GM21390 (cell line): ENCODE results near the gene RMRP.

Source experiments
- ATAC-seq: cut with Tn5 transposase; IDR thresholded peaks from one replicate; pipeline ENCODE4 v1.9.1; 2021; ENCODE audit not compliant: unreplicated experiment

Gene RMRP

GRCh38 chr9:35687306-35687705, 29.5 kb upstream of the RMRP start:
- ATAC-seq: no peak

GRCh38 chr9:35686222-35687203, 28.7 kb upstream of the RMRP start:
- no peak for ATAC-seq

- no peak for ATAC-seq
Measured at GRCh38 chr9:35685506-35685905, 27.7 kb upstream of the RMRP start.

GRCh38 chr9:35684921-35685320, 27.1 kb upstream of the RMRP start:
- ATAC-seq: no peak

- no peak for ATAC-seq
Measured at GRCh38 chr9:35683323-35683722, 25.5 kb upstream of the RMRP start.

- ATAC-seq: no peak
Measured at GRCh38 chr9:35682520-35683315, 24.9 kb upstream of the RMRP start.

- ATAC-seq: no peak
Measured at GRCh38 chr9:35682051-35682450, 24.2 kb upstream of the RMRP start.

GRCh38 chr9:35681341-35682002, 23.7 kb upstream of the RMRP start:
- no peak for ATAC-seq

- ATAC-seq: no peak
Measured at GRCh38 chr9:35680331-35681105, 22.7 kb upstream of the RMRP start.

- ATAC-seq: no peak
Measured at GRCh38 chr9:35679766-35680330, 22.0 kb upstream of the RMRP start.

GRCh38 chr9:35679091-35679490, 21.3 kb upstream of the RMRP start:
- no peak for ATAC-seq

- no peak for ATAC-seq
Measured at GRCh38 chr9:35675732-35676392, 18.0 kb upstream of the RMRP start.

GRCh38 chr9:35675204-35675603, 17.4 kb upstream of the RMRP start:
- no peak for ATAC-seq

- no peak for ATAC-seq
Measured at GRCh38 chr9:35674025-35674361, 16.2 kb upstream of the RMRP start.

GRCh38 chr9:35673132-35674024, 15.6 kb upstream of the RMRP start, which contains the start of gene CA9:
TSS of gene CA9 (plus strand) at chr9:35673928. CDS start at chr9:35673960, 32 bp downstream.
- ATAC-seq: no peak

- no peak for ATAC-seq
Measured at GRCh38 chr9:35669331-35670145, 11.7 kb upstream of the RMRP start.

- no peak for ATAC-seq
Measured at GRCh38 chr9:35667939-35668338, 10.1 kb upstream of the RMRP start.

- no peak for ATAC-seq
Measured at GRCh38 chr9:35666549-35666948, 8.7 kb upstream of the RMRP start.
